GM21737 (cell line): ENCODE measurements around the gene ABR.
"Not testable (repeated sequence)": the region's sequence is repeated elsewhere in the genome, so short reads cannot be mapped to it uniquely, and the experiment has no call there.

ENCODE experiments used
- ATAC-seq: cut with Tn5 transposase; IDR thresholded peaks from one replicate; pipeline ENCODE4 v1.9.1; 2021; ENCODE audit warnings: mild to moderate bottlenecking, moderate library complexity; ENCODE audit not compliant: unreplicated experiment

ABR gene

GRCh38 chr17:1097972-1098744, 81.6 kb downstream of the ABR start:
- ATAC-seq, result not testable (repeated sequence)

GRCh38 chr17:1096215-1096614, 83.6 kb downstream of the ABR start:
- no peak for ATAC-seq

GRCh38 chr17:1095853-1096173, 84.0 kb downstream of the ABR start:
- no peak for ATAC-seq

DNA sequence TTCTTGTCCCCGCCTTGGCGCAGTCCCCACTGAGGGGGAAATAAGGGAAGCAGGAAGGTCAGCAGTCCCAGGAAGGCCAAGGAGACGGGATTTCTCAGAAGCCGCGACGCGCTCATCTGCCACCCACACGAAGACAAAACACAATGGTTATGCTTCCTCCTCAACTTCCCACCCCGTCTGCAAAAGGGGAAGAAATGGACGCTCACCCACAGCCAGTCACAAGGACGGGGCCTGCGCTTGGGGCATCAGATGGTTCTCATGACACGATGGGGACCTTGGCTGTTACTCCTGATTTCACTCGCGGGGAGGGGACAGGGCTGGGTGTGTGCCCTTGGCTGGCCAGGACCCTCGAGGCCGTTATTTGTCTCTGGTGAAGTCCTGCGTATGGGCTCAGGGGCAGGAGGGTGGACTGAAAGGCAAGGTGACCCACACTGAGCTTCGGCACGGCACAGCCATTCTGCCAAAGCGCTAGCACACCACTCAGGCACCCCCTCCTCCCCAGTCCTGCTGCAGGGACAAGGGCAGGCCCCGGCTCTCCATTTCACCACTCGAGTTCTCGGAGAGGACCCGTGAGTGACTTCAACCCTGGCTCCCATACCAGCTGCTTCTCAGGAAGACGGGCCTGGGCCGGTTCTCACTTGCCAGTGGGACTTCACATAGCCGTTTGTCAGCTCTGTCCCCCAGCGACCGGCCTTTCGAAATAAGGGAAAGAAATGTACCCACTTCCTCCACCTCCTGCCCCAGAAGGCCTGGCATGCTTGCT, 84.5 kb downstream of the ABR start:
- no peak for ATAC-seq

DNA sequence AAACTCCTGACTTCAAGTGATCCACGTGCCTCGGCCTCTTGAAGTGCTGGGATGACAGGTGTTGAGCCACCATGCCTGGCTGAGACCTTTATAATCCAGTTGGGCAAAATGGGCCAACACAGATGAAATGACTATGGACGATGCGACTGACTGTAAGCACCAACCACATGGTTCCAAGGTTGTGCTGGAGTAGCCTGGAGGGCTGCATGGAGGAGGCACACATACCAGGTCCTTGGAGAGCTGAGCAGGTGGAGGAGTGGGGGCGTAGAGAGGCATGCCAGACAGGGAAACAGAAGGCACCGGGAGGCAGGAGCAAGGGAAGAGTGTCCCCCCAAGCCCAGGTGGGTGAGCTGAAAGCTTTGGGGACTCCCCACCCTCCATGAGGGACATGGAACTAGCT, 85.2 kb downstream of the ABR start:
- ATAC-seq, result no peak

DNA sequence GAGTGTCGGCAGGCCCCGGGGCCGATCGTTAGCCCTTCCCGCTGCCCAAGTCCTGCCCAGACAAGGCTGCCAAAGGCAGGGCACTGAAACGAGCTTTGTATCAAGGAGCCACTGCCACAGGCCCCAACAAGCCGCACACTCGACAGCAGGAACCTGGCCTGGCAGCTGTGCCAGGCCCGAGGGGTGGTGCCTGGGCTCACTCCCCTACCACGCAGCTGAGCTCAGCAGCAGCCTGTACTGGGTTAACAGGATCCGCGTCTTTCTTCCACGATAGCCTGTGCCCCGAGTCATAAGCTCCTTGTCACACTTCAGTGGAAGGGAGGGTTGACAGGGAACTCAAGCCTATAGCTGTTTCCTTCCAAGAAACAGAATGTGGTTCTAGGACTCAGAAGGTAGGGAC, 87.9 kb downstream of the ABR start:
- ATAC-seq, result no peak

DNA sequence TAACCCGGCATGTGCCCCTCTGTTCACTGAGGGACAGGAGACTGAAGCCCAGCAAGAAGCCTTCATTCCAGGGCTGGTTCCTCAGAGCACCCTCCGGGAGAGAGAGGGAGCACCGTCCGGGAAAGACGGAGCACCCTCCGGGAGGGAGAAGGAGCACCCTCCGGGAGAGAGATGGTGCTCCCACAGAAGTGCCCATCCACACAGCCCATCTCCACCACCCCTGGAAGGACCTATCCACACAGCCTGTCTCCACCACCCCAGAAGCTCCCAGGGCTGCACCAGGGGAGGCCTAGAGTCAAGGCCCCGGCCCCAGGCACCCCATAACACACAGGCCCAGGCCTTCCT, 88.6 kb downstream of the ABR start:
- ATAC-seq, result no peak

GRCh38 chr17:1090465-1091189, 89.2 kb downstream of the ABR start:
- no peak for ATAC-seq

DNA sequence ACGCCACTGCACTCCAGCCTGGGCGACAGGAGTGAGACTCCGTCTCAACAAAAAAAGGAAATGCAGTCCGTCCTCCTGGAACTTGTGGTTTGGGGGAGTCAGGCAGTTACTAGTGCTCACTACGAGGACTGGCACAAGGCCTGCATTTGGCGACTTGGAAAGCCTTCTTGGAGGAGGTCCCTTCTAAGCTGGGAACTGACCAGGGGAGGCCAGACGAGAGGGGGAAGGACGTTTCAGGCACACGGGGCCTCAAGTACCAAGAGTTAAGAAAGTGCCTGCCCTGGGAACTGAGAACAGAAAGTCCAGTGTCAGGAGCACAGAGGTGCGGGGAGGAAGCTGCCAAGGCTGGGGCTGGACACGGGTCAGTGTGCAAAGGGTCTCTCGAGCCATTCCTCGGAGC, 89.9 kb downstream of the ABR start:
- no peak for ATAC-seq

GRCh38 chr17:1087381-1088241, 92.2 kb downstream of the ABR start:
- ATAC-seq, result no peak

- no peak for ATAC-seq
Measured at GRCh38 chr17:1083451-1084187, 96.2 kb downstream of the ABR start.

- no peak for ATAC-seq
Measured at GRCh38 chr17:1082579-1082978, 97.2 kb downstream of the ABR start.

- no peak for ATAC-seq
Measured at GRCh38 chr17:1078831-1079561, 100.8 kb downstream of the ABR start.

DNA sequence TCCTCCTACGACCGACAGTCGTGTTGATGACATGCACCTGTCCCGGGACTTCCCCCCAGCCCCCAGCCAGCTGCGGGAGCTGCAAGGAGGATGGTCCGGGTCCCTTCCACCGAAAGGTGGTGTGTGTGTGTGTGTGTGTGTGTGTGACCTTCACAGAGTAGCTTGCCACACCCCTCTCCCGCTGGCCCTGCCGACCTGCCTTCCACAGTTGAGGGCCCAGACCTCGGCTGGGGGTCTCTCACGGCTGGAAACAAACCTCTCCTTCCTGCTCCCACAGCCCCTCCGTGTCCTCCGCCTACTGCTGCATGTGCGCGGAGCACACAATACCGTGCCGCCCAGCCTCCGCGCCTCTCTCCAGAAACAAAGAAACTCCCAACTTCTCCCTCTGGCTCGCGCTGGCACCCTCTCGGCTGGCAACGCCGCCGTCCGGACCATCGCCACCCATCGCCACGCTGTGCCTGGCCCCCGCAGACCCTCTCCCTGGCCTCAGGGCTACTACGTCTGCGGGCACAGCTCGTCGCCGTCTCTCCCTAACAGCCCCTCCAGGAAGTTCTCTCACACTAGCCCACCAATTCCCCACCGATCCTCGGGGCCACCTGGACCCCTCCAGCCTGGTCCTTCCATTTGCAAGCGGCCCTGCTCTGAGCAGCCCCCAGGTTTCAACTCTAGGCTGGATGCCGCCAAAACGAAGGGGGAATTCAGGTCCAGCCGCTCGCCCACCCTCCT, 101.6 kb downstream of the ABR start:
- ATAC-seq, result no peak

GRCh38 chr17:1077581-1077985, 102.2 kb downstream of the ABR start:
- no peak for ATAC-seq

DNA sequence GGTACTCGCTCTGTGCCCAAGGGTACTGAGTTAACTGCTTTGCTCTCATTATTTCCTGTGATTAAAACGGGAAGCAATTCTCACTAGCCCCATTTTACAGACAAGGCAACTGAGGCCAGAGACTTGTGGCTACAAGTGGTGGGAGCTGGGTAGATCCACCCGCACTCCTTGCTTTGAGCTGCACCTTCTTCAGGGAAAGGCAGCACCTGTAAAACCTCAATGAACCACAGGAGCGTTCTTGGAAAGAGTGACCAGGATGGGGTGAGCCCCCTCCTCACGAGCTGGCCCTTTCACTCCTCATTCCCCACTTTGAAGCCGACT, 102.8 kb downstream of the ABR start:
- no peak for ATAC-seq

DNA sequence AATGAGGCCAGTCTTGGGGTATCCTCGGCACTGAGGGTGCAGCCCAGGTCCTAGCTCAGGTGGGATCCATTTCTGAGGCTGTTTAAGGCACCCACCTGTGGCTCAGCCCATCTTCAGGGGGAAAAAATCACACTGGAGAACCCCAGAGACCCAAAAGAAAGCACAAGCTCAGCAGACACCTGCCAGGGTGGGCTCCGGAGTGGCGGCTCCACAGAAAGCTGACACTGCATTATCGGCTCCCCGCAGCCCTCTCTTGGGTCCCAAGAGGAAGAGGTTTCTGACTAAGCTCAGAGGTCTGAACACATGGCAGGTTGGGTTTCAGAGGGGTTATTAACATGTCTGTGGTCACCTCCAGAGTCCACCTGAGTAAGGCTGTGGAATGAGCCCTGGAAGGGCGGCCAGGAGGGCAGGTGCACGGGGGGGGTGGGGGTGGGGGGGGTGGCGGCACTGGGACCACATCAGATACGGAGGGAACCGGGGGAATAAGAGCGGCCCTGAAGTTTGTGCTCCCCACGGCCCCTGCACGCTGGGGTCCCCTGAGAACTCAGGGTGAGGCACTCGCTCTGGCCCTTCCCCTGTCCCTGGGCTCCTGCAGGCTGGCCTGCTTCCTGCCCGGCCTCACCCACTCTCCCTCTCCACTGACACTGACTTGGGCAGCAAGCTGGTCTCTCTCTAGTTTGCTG, 103.3 kb downstream of the ABR start:
- no peak for ATAC-seq

GRCh38 chr17:1074886-1075605, 104.7 kb downstream of the ABR start:
- ATAC-seq, result no peak
